Fibroblast of pulmonary artery (primary cell): ENCODE data around the gene QSOX2.

ENCODE experiments used
- DNase-seq: peaks from one replicate; pipeline ENCODE4 v3.0.0-alpha.2; 2010; ENCODE audit warnings: low read depth
- H3K4me3 ChIP-seq: replicated peaks from 2 replicates; pipeline ENCODE4 v1.5.1; 2011; ENCODE audit warnings: low read depth, mild to moderate bottlenecking, control low read depth, low read length, moderate library complexity
- CTCF ChIP-seq: IDR thresholded peaks from 2 replicates; pipeline ENCODE4 v1.5.1; 2011; ENCODE audit warnings: mild to moderate bottlenecking, control low read depth, low read length, inconsistent platforms; ENCODE audit errors: missing control alignments

Gene QSOX2

DNA sequence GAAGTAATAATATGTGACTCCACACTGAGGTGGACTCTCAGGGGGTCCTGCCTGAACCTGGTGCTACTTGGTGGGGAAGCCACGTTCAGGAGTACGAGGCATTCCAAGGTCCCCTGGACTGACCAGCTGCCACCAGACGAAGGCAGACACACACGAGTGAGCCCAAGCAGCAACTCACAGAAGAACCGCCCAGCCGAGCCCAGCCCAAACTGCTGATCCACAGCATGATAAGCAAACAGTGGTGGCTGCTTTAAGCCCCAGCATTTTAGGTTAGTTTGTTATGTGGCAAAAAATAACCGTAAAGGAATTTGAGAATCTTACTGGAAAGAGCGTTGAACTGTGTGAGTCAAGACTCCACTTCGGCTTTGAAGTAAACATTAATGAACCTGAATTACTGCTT is 31.9 kb downstream of the QSOX2 start:
- H3K4me3 ChIP-seq: no peak overlapping the region
- no peak for DNase-seq
- TF ChIP-seq CTCF: no peak

GRCh38 chr9:136212345-136212950 is 33.2 kb downstream of the QSOX2 start:
- TF ChIP-seq CTCF: no peak
- no peak for DNase-seq
- no peak overlapping the region for H3K4me3 ChIP-seq

DNA sequence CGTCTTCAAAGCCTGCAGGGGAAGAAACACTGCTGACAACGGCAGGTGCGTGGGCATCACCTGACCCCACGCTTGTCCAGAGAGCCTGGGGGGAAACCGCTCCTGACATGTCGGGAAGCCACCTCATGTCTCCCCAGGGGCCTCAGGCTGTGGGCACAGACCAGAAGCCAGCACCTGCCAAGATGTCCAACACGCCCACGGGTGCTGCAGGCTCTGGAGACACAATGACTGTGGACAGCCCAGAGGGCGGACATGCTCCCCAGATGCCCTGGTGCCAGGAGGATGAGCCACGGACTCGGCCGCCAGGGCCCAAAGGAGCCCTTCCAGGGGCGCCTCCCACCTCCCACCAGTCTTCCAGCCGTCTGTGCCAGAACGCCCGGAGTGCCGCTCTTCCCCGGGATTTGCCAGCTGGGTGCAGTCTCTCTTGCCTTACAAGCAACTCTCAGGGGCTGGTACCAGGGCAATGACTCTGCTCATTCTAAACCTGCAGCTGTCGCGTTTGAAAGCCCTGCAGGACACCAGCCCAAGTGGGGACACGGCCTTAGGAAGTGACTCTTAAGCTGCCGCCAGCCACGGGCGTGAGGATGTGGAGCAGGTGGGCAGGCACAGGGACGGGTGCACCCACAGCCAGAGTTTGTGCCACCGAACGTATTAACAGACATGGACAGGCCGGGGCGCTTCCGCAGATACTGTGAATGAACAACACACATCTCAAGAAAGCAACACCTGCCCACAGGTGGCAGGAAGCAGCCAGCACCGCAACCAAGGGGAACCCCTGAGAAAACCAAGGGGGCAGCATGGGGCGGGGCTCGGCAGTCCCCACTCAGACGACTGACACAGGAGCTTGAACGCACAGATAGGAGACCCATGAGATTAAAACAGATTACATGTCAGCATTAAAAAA is 33.9 kb downstream of the QSOX2 start:
- DNase-seq: no peak
- TF ChIP-seq CTCF: no peak
- no peak overlapping the region for H3K4me3 ChIP-seq

DNA sequence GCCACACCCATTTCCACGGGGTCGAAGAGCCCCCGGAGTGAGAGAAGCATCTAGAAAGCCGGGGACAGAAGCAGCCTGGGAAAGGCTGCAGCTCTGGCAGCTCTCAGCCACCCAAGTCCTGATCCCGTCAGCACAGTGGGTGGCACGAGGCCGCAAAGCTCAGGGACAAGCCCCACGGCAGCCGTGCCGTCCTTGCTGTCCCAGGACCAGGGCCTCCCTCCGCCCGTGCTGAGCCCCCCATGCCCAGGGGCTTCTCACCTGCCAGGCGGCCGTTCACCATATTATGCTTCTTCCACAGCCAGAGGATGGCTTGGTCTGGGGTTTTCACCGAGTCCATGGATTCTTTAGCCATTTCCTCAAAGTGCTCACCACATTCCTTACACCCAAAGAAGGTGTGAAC is 34.6 kb downstream of the QSOX2 start:
- no peak for DNase-seq
- no peak overlapping the region for H3K4me3 ChIP-seq
- no peak for TF ChIP-seq CTCF

DNA sequence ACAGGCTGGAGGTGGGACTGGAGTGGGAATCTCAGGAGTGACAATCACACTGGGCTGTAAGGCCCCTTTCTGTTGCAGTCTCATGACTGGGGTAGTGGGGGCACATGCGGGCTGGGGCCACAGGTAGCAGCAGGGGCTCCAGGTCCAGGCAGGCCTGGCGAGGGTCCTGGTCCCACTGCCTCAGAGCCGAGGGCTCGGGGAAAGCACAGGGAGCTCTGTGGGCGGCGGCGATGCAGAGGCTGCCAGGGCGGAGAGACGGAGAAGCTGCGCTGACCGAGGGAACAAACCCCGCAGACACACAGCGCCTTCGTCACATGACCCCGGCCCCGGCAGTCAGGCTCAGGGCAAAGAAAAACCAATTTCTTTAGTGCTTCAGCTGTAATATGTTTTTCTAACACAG is 35.3 kb downstream of the QSOX2 start:
- no peak overlapping the region for H3K4me3 ChIP-seq
- DNase-seq: no peak
- TF ChIP-seq CTCF: no peak

GRCh38 chr9:136209786-136210185 is 35.8 kb downstream of the QSOX2 start:
- DNase-seq: no peak
- TF ChIP-seq CTCF: no peak
- no peak overlapping the region for H3K4me3 ChIP-seq
